HG03066 (cell line): Measurements from ENCODE around the gene ILRUN.
"Not testable (repeated sequence)": the region's sequence is repeated elsewhere in the genome, so short reads cannot be mapped to it uniquely, and the experiment has no call there.

Experiments used
- ATAC-seq: cut with Tn5 transposase; IDR thresholded peaks from one replicate; pipeline ENCODE4 v1.9.1; 2021; ENCODE audit warnings: low read depth; ENCODE audit not compliant: unreplicated experiment

ILRUN gene

DNA sequence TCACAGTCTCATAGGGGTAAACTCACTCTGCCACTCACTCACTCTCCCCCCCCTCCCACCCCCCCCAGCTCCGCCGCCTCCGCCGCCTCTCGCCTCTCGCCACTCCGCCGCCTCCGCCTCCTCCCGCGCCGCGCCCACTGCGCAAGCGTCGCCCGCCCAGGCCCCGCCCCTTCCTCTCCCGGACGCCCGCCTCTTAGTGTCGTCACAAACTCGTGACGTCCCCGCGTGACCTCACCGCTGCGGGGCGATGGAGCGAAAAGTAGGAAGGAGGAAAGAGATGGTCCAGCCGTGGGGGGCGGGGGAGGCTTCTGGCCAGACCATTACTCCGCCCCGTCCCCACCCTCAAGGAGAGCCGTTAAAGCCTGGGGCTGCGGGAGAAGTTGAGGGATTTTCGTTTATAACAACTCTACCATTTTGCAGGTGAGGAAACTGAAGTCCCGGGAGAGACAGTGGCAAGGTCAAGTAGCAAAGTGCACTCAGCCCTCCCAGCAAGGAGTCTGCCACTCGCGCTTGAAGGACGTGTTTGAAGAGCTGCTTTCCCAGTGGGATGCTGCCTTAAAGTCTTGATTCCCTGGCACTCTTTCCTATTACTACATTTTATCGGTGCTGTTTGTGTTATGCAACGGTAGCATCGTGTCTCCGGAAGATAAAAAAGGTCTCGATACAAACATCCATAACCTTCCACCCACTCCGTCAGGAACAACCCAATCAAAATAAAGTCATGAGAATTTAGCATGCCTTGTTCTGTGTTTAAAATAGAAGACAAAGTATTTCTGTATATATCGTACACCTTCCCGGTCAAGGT lies at the start of gene ILRUN:
Gene ILRUN (minus strand): TSS at position 29 of the 805 bp plus-strand sequence. CDS start 164 bp downstream, outside the sequence.
- peak; percentile 76 for ATAC-seq

DNA sequence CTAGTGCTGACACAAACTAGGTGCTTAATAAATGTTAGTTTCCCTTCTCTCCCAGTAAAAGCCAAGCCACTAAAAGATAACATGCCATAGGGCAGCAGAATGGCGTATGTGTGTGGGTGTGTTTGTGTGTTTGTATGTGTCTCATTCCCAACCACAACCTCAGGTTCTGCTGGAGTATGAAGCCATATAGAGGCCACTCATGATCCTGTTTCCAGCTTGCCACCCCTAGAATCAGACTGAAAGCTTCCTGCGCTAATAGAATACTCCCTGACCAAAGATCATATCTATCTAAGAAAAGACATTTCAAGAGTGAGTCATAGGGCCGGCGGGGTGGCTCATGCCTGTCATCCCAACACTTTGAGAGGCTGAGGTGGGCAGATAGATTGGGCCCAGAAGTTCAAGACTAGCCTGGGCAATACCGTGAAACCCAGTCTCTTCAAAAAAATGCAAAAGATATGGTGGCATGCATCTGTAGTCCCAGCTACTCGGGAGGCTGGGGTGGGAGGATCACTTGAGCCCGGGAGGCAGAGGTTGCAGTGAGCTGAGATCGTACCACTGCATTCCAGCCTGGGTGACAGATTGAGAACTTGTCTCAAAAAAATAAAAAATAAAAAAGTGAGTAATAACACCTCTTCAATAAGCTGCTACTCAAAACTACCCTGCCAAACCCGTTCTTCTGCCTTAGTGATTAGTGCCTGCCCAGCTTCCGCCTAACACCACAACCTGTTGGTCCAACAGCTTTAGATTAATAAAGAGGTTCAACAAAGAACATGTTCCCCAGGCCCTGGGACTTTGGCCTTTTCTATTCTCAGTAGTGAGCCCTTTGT lies 48.9 kb upstream of the ILRUN start:
- no peak for ATAC-seq

DNA sequence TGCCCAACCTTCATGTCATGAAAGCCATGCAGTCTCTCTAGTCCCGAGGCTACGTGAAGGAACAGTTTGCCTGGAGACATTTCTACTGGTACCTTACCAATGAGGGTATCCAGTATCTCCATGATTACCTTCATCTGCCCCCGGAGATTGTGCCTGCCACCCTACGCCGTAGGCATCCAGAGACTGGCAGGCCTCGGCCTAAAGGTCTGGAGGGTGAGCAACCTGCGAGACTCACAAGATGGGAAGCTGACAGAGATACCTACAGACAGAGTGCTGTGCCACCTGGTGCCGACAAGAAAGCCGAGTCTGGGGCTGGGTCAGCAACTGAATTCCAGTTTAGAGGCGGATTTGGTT lies 47.7 kb upstream of the ILRUN start:
- ATAC-seq: not testable (repeated sequence)

DNA sequence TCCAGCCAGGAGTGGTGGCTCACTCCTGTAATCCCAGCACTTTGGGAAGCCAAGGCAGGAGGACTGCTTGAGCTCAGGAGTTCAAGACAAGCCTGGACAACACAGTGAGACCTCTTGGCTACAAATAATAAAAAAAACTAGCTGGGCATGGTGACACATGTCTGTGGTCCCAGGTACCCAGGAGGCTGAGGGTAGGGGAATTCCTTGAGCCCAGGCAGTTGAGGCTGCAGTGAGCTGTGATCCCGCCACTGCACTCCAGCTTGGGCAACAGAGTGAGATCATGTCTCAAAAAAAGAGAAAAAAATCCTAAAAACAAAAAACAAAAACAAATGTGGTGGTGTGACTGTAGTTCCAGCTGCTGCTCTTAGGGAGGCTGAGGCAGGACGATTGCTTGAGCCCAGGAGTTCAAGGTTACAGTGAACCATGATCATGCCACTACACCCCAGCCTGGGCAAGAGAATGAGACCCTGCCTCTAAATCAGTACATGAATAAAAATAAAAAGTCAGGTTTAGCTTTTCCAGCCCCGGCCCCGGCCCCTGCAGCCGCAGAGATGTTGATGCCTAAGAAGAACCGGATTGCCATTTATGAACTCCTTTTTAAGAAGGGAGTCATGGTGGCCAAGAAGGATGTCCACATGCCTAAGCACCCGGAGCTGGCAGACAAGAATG lies 47.2 kb upstream of the ILRUN start:
- no peak for ATAC-seq

- no peak for ATAC-seq
These were observed 45.5 kb upstream of the ILRUN start for GRCh38 chr6:34742094-34742493.

DNA sequence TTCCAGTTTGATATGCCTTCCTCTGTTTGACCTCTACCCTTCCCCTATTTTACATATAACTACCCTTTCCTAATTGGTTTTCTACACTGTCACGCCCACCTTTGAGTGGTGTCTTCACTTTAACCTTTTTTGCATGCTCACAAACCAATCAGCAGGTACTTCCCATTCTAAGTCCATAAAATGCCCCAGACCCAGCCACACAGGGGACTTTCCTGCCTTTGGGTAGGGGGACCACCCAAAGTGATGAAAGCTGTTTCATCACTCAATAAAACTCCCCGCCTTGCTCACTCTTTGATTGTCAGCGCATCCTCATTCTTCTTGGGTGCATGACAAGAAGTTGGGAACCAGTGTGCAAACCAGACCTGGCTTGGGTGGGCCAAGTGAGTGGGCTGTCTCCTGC lies 40.3 kb upstream of the ILRUN start:
- ATAC-seq: no peak

- no peak for ATAC-seq
These were observed 35.0 kb upstream of the ILRUN start for GRCh38 chr6:34731393-34732060.

DNA sequence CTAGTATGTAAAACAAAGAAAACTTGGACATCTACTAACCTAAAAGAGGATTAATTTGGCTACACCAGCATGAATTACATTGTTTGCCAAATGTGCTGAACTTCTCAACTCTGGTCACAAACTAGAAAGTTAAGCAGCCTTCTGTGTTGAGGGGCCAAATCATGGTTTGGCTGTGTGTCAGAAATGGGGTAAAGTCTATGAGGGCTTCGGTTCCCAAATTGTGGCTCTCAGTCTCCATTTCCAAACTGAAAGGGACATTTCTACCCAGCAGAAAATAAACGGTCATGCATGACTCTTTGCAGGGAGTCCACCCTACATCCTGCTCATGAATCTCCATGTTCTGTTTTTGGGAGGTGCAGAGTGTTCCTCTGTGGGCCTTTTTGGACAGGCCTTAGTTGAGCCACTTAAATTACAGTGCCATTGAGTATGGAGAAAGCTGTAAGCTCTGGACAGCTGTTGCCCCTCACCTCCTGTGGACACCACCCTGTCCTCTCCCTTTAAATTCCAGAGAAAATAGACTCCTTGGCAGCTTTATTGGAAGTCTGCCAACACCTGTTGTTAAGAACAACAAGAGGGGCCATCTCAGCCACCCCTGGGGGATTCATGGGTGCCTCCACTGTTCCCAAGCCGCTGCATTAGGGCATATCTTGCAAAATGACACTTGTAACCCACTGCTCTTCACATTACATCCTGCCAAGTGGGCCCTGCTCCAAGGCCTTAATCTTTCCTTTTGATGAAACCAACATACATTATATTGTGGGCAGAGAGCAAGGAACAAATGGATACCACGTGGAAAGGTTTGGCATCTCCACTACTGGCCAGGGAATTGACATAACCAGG lies 33.3 kb upstream of the ILRUN start:
- no peak for ATAC-seq

- no peak for ATAC-seq
These were observed 29.5 kb upstream of the ILRUN start for GRCh38 chr6:34726055-34726454.

GRCh38 chr6:34723203-34723602 lies 26.6 kb upstream of the ILRUN start:
- ATAC-seq: no peak

DNA sequence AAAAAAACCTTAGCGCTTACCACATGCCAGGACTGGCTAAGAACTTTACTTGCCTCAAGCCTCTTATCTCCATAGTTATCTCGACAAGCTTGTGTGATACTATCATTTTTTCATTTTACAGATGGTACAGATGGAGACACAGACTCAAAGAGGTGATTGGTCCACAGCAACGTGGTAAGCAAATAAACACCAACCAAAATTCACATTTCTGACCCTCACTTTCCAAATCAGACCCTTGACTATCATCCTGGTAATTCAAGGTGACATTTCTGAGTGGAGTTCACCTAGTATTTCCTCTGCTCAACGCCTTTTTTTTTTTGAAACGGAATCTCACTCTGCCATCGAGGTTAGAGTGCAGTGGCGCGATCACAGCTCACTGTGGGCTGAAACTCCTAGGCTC lies 25.9 kb upstream of the ILRUN start:
- no peak for ATAC-seq

DNA sequence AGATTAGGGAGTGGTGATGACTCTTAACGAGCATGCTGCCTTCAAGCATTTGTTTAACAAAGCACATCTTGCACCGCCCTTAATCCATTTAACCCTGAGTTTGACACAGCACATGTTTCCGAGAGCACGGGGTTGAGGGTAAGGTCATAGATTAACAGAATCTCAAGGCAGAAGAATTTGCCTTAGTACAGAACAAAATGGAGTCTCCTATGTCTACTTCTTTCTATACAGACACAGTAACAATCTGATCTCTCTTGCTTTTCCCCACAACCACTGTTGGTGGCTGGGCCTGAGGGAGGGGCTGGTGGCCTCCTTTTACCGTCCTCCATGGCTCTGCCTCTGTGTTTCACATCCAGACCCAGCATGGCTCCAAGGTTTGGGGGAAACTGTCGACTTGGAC lies 23.6 kb upstream of the ILRUN start:
- not testable (repeated sequence) for ATAC-seq

GRCh38 chr6:34719646-34720045 lies 23.1 kb upstream of the ILRUN start:
- ATAC-seq: not testable (repeated sequence)

DNA sequence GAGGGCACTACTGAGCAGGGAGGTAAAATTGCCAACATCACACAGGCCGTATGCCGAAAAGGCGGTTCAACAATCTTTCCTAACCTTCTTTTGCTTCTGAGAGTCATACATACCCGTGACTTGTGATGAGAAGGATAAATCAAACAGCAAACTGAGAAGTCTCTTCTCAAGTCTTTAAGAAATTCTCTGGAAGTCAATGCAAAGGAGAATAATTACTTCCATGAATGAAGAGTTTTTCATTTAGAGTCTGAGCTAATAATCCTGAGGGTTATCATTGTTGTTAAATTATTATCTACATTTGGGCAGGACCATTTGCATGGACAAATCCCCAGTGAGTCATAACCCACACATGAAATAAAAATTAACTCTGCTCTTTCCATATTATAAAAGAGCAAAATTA lies 22.4 kb upstream of the ILRUN start:
- no peak for ATAC-seq

GRCh38 chr6:34717466-34717865 lies 20.9 kb upstream of the ILRUN start:
- no peak for ATAC-seq

GRCh38 chr6:34714663-34715062 lies 18.1 kb upstream of the ILRUN start:
- no peak for ATAC-seq

- ATAC-seq: not testable (repeated sequence)
These were observed 16.3 kb upstream of the ILRUN start for GRCh38 chr6:34712881-34713280.

DNA sequence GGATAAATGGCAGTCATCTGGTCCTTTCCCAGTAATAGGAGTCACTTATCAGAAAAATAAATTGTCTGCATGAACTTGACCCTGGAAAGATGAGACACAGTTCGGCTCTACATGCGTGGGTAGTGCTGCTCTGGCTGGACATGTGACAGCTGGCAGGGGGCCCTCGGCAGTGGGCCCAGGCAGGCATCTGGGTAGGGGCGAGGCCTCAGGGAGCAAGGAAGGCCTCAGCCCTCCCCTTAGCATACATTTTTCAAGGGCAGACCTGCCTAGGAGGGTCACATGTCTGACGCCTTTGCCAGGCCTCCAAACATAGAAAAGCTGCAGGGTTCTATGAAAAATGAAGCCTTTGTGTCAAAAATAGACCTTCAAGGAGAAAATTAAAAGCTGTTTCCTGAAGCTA lies 12.8 kb upstream of the ILRUN start:
- ATAC-seq: no peak

- ATAC-seq: no peak
These were observed 8.7 kb upstream of the ILRUN start for GRCh38 chr6:34705241-34705640.

GRCh38 chr6:34701199-34701598 lies 4.6 kb upstream of the ILRUN start:
- ATAC-seq: no peak
